Adrenal gland (tissue), 5 donors: ENCODE data around the gene ITIH3.

Experiments used
- POLR2A ChIP-seq, 2 donors: fragments of 450-650 bp; IDR thresholded peaks; one replicate each; pipeline ENCODE4 v1.6.1; 2017; ENCODE audit warnings: antibody characterized with exemption in 2 of 2, mild to moderate bottlenecking in 2 of 2, moderate library complexity in 1 of 2
- TF ChIP-seq, protein P1 (sequence below), 6 experiments: fragments of 450-650 bp in 4 of 6; fragments of 200-600 bp in 2 of 6; sonication (generic) in 1 of 6; IDR thresholded peaks; 1 replicate in 5 of 6; 2 replicates in 1 of 6; pipeline versions ENCODE4 v1.5.1 to v1.8.0; 2016 to 2021; ENCODE audit warnings: antibody characterized with exemption in 6 of 6, mild to moderate bottlenecking in 2 of 6, moderate library complexity in 1 of 6
- donor health status: DM: no; HTN: no; CAD: no.

GRCh38 chr3:52756141-52756540 lies 38.5 kb upstream of the ITIH3 start:
- TF ChIP-seq, protein P1, sequence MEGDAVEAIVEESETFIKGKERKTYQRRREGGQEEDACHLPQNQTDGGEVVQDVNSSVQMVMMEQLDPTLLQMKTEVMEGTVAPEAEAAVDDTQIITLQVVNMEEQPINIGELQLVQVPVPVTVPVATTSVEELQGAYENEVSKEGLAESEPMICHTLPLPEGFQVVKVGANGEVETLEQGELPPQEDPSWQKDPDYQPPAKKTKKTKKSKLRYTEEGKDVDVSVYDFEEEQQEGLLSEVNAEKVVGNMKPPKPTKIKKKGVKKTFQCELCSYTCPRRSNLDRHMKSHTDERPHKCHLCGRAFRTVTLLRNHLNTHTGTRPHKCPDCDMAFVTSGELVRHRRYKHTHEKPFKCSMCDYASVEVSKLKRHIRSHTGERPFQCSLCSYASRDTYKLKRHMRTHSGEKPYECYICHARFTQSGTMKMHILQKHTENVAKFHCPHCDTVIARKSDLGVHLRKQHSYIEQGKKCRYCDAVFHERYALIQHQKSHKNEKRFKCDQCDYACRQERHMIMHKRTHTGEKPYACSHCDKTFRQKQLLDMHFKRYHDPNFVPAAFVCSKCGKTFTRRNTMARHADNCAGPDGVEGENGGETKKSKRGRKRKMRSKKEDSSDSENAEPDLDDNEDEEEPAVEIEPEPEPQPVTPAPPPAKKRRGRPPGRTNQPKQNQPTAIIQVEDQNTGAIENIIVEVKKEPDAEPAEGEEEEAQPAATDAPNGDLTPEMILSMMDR (IDR thresholded peaks at IDR 0.05): no peak
- TF ChIP-seq POLR2A (IDR thresholded peaks at IDR 0.05): no peak
